ENCODE data around the gene VPS51. TPM values are rescaled to one million over a fixed set of nuclear protein-coding genes. Genes with fewer than 3 reads are reported as not detected.

The VPS51 gene
- polyA plus RNA-seq, 1 donor (not counting 4 experiments of a cell fraction or from before 2014, with no cell fraction given) = 43.1 TPM

DNA sequence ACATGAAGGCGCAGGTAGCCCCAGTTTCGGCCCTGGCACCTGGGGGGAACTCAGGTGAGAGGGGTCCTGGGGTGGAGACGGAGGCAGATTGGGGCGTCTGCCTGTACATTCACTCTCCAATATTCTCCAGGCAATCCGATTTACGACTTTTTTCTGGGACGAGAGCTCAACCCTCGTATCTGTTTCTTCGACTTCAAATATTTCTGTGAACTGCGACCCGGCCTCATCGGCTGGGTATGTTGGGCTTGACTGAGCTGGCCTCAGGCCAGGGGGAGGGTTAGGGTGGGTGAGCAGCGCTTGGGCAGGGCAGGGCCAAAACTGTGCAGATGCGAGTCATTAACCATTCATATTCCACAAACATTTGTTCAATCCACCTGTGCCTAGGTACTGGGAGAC is 17.3 kb downstream of the VPS51 start:
- H3K4me1 ChIP-seq (ENCODE audit: control insufficient read depth, extremely low read depth, insufficient read depth, low read length) = peaks cover 32% of the 10 kb centered on the region
- H3K9me3 ChIP-seq (ENCODE audit: control insufficient read depth, low read depth, low read length) = no peaks in the 10 kb centered on the region
- no peaks in the 10 kb centered on the region for H3K27me3 ChIP-seq (ENCODE audit: control insufficient read depth, extremely low read depth, insufficient read depth, low read length)
- no peak overlapping the region for H2AFZ ChIP-seq (ENCODE audit: control insufficient read depth, low read length)
- DNase-seq (ENCODE audit: low read depth, low spot score) (no peak), FAIRE-seq (no peak)
- no peak for TF ChIP-seq EZH2 (IDR thresholded peaks at IDR 0.05; ENCODE audit: low read length)
- TF ChIP-seq, protein P1, sequence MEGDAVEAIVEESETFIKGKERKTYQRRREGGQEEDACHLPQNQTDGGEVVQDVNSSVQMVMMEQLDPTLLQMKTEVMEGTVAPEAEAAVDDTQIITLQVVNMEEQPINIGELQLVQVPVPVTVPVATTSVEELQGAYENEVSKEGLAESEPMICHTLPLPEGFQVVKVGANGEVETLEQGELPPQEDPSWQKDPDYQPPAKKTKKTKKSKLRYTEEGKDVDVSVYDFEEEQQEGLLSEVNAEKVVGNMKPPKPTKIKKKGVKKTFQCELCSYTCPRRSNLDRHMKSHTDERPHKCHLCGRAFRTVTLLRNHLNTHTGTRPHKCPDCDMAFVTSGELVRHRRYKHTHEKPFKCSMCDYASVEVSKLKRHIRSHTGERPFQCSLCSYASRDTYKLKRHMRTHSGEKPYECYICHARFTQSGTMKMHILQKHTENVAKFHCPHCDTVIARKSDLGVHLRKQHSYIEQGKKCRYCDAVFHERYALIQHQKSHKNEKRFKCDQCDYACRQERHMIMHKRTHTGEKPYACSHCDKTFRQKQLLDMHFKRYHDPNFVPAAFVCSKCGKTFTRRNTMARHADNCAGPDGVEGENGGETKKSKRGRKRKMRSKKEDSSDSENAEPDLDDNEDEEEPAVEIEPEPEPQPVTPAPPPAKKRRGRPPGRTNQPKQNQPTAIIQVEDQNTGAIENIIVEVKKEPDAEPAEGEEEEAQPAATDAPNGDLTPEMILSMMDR (optimal IDR thresholded peaks at IDR 0.05 in 1 of 3, IDR thresholded peaks at IDR 0.05 in 1 of 3, conservative IDR thresholded peaks at IDR 0.05 in 1 of 3; ENCODE audit: extremely low read depth in 1 of 3, insufficient read depth in 2 of 3, low read length in 3 of 3) = no peak
- H3K9ac ChIP-seq (ENCODE audit: control insufficient read depth, extremely low read depth, insufficient read depth, low read length) = no peak overlapping the region
- H3K4me3 ChIP-seq (ENCODE audit: control insufficient read depth in 2 of 3, extremely low read depth in 1 of 3, insufficient read depth in 2 of 3, low read depth in 1 of 3, low read length in 3 of 3) = peak overlapping the region in 2 of 3 experiments; percentile 46 to 68
- peaks cover 10 to 13% of the 10 kb centered on the region in 2 experiments for H3K36me3 ChIP-seq (ENCODE audit: control insufficient read depth in 2 of 2, extremely low read depth in 1 of 2, insufficient read depth in 2 of 2, low read length in 2 of 2)
- H3K27ac ChIP-seq (ENCODE audit: control insufficient read depth, insufficient read depth, low read length) = no peak overlapping the region
- peaks cover 2% of the 10 kb centered on the region for H3K9me1 ChIP-seq (ENCODE audit: control insufficient read depth, extremely low read depth, insufficient read depth, low read length)
- H3K79me2 ChIP-seq (ENCODE audit: control insufficient read depth, insufficient read depth, low read length) = peaks cover 18% of the 10 kb centered on the region
- dilution Hi-C loops (cut with MboI; ENCODE audit: extremely low pct_ligation_motif_present, low sequenced_read_pairs) = no loop called here
- peak overlapping the region; percentile 91 for H3K4me2 ChIP-seq (ENCODE audit: control insufficient read depth, extremely low read depth, insufficient read depth, low read depth, low read length)
- H4K20me1 ChIP-seq (ENCODE audit: control insufficient read depth, extremely low read depth, insufficient read depth, low read length) = no peaks in the 10 kb centered on the region

DNA sequence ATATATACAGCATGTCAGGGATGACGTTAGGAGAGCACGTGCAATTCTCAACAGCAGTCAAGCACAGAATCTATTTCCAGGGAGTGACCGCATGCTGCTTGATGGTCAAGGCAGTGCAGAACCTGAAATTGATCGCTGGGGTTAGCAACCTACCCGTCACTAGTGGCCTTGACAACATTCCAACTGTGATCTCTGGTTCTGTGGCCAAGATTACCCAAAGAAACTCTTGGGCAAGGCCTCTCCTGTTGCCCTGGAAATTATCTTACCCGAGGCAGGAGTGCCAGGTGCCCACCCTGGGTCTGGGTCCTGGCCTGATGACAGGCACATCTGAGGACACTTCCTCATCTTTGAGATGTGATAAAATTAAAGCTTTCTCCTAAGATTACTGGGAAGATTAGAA is 17.8 kb downstream of the VPS51 start:
- H4K20me1 ChIP-seq (ENCODE audit: control insufficient read depth, extremely low read depth, insufficient read depth, low read length) = no peaks in the 10 kb centered on the region
- dilution Hi-C loops (cut with MboI; ENCODE audit: extremely low pct_ligation_motif_present, low sequenced_read_pairs) = no loop called here
- H3K27ac ChIP-seq (ENCODE audit: control insufficient read depth, insufficient read depth, low read length) = no peak overlapping the region
- TF ChIP-seq, protein P1 (optimal IDR thresholded peaks at IDR 0.05 in 1 of 3, IDR thresholded peaks at IDR 0.05 in 1 of 3, conservative IDR thresholded peaks at IDR 0.05 in 1 of 3; ENCODE audit: extremely low read depth in 1 of 3, insufficient read depth in 2 of 3, low read length in 3 of 3) = no peak
- no peak for TF ChIP-seq EZH2 (IDR thresholded peaks at IDR 0.05; ENCODE audit: low read length)
- H3K9me3 ChIP-seq (ENCODE audit: control insufficient read depth, low read depth, low read length) = no peaks in the 10 kb centered on the region
- H3K79me2 ChIP-seq (ENCODE audit: control insufficient read depth, insufficient read depth, low read length) = peaks cover 18% of the 10 kb centered on the region
- H3K9me1 ChIP-seq (ENCODE audit: control insufficient read depth, extremely low read depth, insufficient read depth, low read length) = peaks cover 2% of the 10 kb centered on the region
- H3K4me1 ChIP-seq (ENCODE audit: control insufficient read depth, extremely low read depth, insufficient read depth, low read length) = peaks cover 32% of the 10 kb centered on the region
- no peaks in the 10 kb centered on the region for H3K27me3 ChIP-seq (ENCODE audit: control insufficient read depth, extremely low read depth, insufficient read depth, low read length)
- peaks cover 14 to 15% of the 10 kb centered on the region in 2 experiments for H3K36me3 ChIP-seq (ENCODE audit: control insufficient read depth in 2 of 2, extremely low read depth in 1 of 2, insufficient read depth in 2 of 2, low read length in 2 of 2)
- FAIRE-seq = no peak
- no peak overlapping the region for H2AFZ ChIP-seq (ENCODE audit: control insufficient read depth, low read length)
- H3K4me3 ChIP-seq (ENCODE audit: control insufficient read depth in 2 of 3, extremely low read depth in 1 of 3, insufficient read depth in 2 of 3, low read depth in 1 of 3, low read length in 3 of 3) = no peak overlapping the region
- DNase-seq (ENCODE audit: low read depth, low spot score) = no peak
- H3K9ac ChIP-seq (ENCODE audit: control insufficient read depth, extremely low read depth, insufficient read depth, low read length) = no peak overlapping the region
- H3K4me2 ChIP-seq (ENCODE audit: control insufficient read depth, extremely low read depth, insufficient read depth, low read depth, low read length) = no peak overlapping the region
